Heart right ventricle (tissue), 16 donors: ENCODE data around the gene CKAP2. TPM values are rescaled to one million over a fixed set of nuclear protein-coding genes. Genes with fewer than 3 reads are reported as not detected.
"Not testable (repeated sequence)": the region's sequence is repeated elsewhere in the genome, so short reads cannot be mapped to it uniquely, and the experiment has no call there.

Source experiments
- ATAC-seq, 8 donors: fragments of 200-7000 bp; cut with Tn5 transposase; one replicate each; pipeline ENCODE4 v1.9.1; 2020; ENCODE audit warnings: mild to moderate bottlenecking in 8 of 8, moderate library complexity in 8 of 8, moderate number of reproducible peaks in 1 of 8
- DNase-seq, 2 donors: peaks; one replicate each; pipeline ENCODE4 v3.0.0-alpha.2; 2020
- H3K27ac ChIP-seq, 10 donors: fragments of 200-600 bp; sonication (generic) in 2 of 10; one replicate each; pipeline versions ENCODE4 v1.5.0 to v1.8.0; 2020 to 2022; ENCODE audit warnings: mild to moderate bottlenecking in 3 of 10
- H3K27me3 ChIP-seq, 7 donors: fragments of 200-600 bp; one replicate each; pipeline ENCODE4 v1.8.0; 2021 to 2022; ENCODE audit warnings: mild to moderate bottlenecking in 2 of 7
- H3K36me3 ChIP-seq, 9 donors: fragments of 200-600 bp; sonication (generic) in 1 of 9; one replicate each; pipeline versions ENCODE4 v1.5.0 to v1.8.0; 2020 to 2022; ENCODE audit warnings: mild to moderate bottlenecking in 2 of 9
- H3K4me1 ChIP-seq, 9 donors: fragments of 200-600 bp; sonication (generic) in 1 of 9; one replicate each; pipeline versions ENCODE4 v1.5.0 to v1.8.0; 2020 to 2022; ENCODE audit warnings: mild to moderate bottlenecking in 4 of 9
- H3K4me3 ChIP-seq, 10 donors: fragments of 200-600 bp; sonication (generic) in 2 of 10; one replicate each; pipeline versions ENCODE4 v1.5.0 to v1.8.0; 2020 to 2022; ENCODE audit warnings: mild to moderate bottlenecking in 7 of 10, moderate library complexity in 2 of 10
- H3K9me3 ChIP-seq, 11 donors: fragments of 200-600 bp in 10 of 11; sonication (generic) in 2 of 11; one replicate each; pipeline versions ENCODE4 v1.5.0 to v1.8.0; 2013 to 2022; ENCODE audit warnings: mild to moderate bottlenecking in 2 of 11, control low read depth in 1 of 11, moderate library complexity in 1 of 11
- CTCF ChIP-seq, 9 donors: fragments of 200-600 bp; sonication (generic) in 2 of 9; IDR thresholded peaks; one replicate each; pipeline versions ENCODE4 v1.5.0 to v1.8.0; 2021 to 2022; ENCODE audit warnings: antibody characterized with exemption in 9 of 9, mild to moderate bottlenecking in 5 of 9, moderate library complexity in 1 of 9
- WGBS, 2 donors: extraction: QIAGEN DNeasy Blood & Tissue Kit; methylation state at CpG; one replicate each; pipeline ENCODE4 v1.1.7; 2013; ENCODE audit warnings: inconsistent platforms in 1 of 2; 5-methylcytosine and 5-hydroxymethylcytosine counted together
- intact Hi-C, 10 donors: fragments of 100-400 bp; cut with DNase I; formaldehyde crosslinking; loops; one replicate each; pipeline versions ENCODE4 v1.11.1 to v1.14.2; 2022
- polyA plus RNA-seq, 2 donors: library from polyadenylated mRNA; stranded (reverse); fragments of 200-250 nt; gene quantifications; one replicate each; pipeline ENCODE4 v1.2.3, GENCODE V29; 2013
- total RNA-seq, 10 donors: library from RNA; stranded (reverse); fragmentation: NEBNext Ultra II Directional in 3 of 10; extraction: Animal tissue kit (Norgen Biotek cat#: 25700) in 3 of 10; gene quantifications; one replicate each; pipeline versions ENCODE4 v1.2.1 to v1.2.4, GENCODE V29; 2021 to 2023
- donor health status: Arrhythmogenic right ventricular cardiomyopathy.
- donor health status: ischemic (EF 13 %, LVEDD 7.1; RV severe dilation, severe dysfunction).
- donor health status: healthy with polysubstance abuse.
- donor health status: DM: no; HTN: yes; CAD: no.
- donor health status: DM: no; HTN: no; CAD: no.
- donor health status: ischemic (EF 25% LVEDD 6.9; RV normal size, moderate dysfunction).
- donor health status: ischemic (EF 25% LVEDD 5.7; RV mildly dilated, moderate dysfunction).
- donor health status: healthy.
- donor health status: DM: yes; HTN: yes; CAD: no.
- donor health status: Ischemic cardiomyopathy.
- donor health status: ischemic (EF 35%, LVEDD 5.7; RV mildly dilated, moderate dysfunction).
- donor health status: nonischemic (EF 11% LVEDD 7.7; RV severe dilation, severe dysfunction).
- donor health status: DM: yes; HTN: yes; CAD: no.
- donor health status: PGD.
- donor health status: ischemic (EF 29% LVEDD 5.4; RV normal size, mild dysfunction).
- donor health status: nonischemic (EF 23%, LVEDD 6.1; RV moderate dilation, normal function).

Gene CKAP2
- total and polyA plus RNA-seq, 12 donors, result 1.4 to 15.7 (median 8.1) TPM

DNA sequence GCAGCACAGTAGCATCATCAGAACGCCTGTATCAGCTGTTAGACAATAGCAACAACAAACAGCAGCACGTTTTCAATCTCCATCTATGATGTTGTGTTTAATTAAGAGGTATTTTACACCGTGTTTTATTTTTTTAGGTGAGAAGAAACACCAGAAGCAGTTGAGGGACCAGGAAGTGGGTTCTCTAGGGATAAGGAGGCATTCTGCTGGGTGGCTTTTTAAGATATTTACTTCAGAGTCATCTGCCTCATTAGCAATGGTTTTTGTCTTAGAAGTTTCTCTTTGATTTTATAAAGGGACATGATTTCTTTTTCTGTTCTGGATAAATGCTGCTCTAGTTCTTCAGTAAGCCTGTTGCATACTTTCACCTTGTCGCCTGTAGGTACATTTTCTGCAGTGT, 8.2 kb downstream of the CKAP2 start:
- no peaks in the 10 kb centered on the region for H3K4me1 ChIP-seq
- H3K4me3 ChIP-seq, result no peak overlapping the region
- intact Hi-C loops, result no loop called here
- peaks cover 0 to 96% (median 20%) of the 10 kb centered on the region in 9 donors for H3K36me3 ChIP-seq
- H3K27ac ChIP-seq, result no peak overlapping the region
- no peaks in the 10 kb centered on the region for H3K27me3 ChIP-seq
- ATAC-seq (no peak), DNase-seq (no peak)
- no peaks in the 10 kb centered on the region for H3K9me3 ChIP-seq
- no peak for TF ChIP-seq CTCF (IDR thresholded peaks at IDR 0.05)
- 85% methylated on average over 4 of the region's 4 CpGs for WGBS, 2 donors

GRCh38 chr13:52468487-52468886, 13.2 kb downstream of the CKAP2 start:
- intact Hi-C loops, H3K27ac ChIP-seq, H3K27me3 ChIP-seq, H3K4me1 ChIP-seq, ATAC-seq, H3K4me3 ChIP-seq, DNase-seq, H3K9me3 ChIP-seq: not testable (repeated sequence)
- WGBS, 2 donors, result 96 to 97% methylated on average over 2 of the region's 2 CpGs
- peaks cover 0 to 97% (median 8%) of the 10 kb centered on the region in 9 donors for H3K36me3 ChIP-seq

GRCh38 chr13:52480677-52481428, 25.6 kb downstream of the CKAP2 start:
- H3K9me3 ChIP-seq, DNase-seq, intact Hi-C loops, H3K27me3 ChIP-seq, H3K27ac ChIP-seq, H3K4me1 ChIP-seq, ATAC-seq, H3K4me3 ChIP-seq: not testable (repeated sequence)
- WGBS, 2 donors, result 83 to 92% methylated on average over 6 of the region's 7 CpGs
- H3K36me3 ChIP-seq, result peaks cover 0 to 16% (median 0%) of the 10 kb centered on the region in 9 donors

- intact Hi-C loops, H3K27ac ChIP-seq, H3K27me3 ChIP-seq, H3K4me3 ChIP-seq, DNase-seq, H3K4me1 ChIP-seq, H3K36me3 ChIP-seq, ATAC-seq, H3K9me3 ChIP-seq: not testable (repeated sequence)
- 47 to 92% methylated on average over 1 to 2 of the region's 2 CpGs for WGBS, 2 donors
Measured at GRCh38 chr13:52487078-52487477, 31.8 kb downstream of the CKAP2 start.

DNA sequence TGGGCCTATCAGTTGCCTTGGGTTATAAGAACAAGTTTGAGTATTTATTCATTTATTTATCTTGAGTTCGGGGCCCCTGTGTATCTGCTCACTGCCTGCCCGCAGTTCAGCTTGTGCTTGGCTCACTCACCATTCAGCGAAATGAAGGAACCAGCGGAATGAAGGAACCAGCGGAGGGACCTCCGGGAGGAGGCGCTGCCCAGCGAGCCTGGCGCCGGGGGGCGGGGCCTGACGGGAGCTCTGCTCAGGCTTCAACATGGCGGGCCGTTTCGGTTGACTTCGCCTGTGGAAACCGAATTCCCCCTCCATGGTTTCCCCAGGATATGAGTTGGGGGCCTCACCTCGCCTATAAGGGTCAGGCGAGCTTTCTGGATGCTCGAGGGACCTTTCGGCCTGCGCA, 33.5 kb downstream of the CKAP2 start:
- not testable (repeated sequence) for ATAC-seq, DNase-seq

GRCh38 chr13:52491015-52491414, 35.7 kb downstream of the CKAP2 start:
- H3K9me3 ChIP-seq, H3K4me3 ChIP-seq, H3K27ac ChIP-seq, H3K27me3 ChIP-seq, DNase-seq, H3K4me1 ChIP-seq, H3K36me3 ChIP-seq, intact Hi-C loops, ATAC-seq: not testable (repeated sequence)
- 70 to 94% methylated on average over 1 to 2 of the region's 5 CpGs for WGBS, 2 donors

More for the DNA sequence above, 33.5 kb downstream of the CKAP2 start:
- H3K27me3 ChIP-seq, H3K36me3 ChIP-seq, H3K27ac ChIP-seq, H3K4me3 ChIP-seq, H3K9me3 ChIP-seq, H3K4me1 ChIP-seq, intact Hi-C loops: not testable (repeated sequence)
- no CpG with 5 or more reads among the region's 22 CpGs for WGBS, 2 donors

DNA sequence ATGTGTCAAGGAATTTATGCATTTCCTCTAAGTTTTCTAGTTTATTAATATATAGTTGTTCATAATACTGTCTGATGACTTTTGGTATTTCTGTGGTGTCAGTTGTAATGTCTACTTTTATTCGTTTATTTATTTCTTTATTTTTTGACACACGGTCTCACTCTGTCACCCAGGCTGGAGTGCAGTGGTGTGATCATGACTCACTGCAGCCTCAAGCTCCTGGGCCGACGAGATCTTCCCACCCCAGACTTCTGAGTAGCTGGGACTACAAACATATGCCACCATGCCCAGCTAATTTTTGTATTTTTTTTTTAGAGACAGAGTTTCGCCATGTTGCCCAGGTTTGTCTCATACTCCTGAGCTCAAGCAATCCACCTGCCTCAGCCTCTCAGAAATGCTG, 39.0 kb downstream of the CKAP2 start:
- 66 to 72% methylated on average over 5 of the region's 5 CpGs for WGBS, 2 donors
- H3K4me3 ChIP-seq, H3K9me3 ChIP-seq, intact Hi-C loops, ATAC-seq, H3K4me1 ChIP-seq, DNase-seq, H3K36me3 ChIP-seq, H3K27ac ChIP-seq, H3K27me3 ChIP-seq: not testable (repeated sequence)

- intact Hi-C loops, H3K4me1 ChIP-seq, H3K4me3 ChIP-seq, ATAC-seq, H3K36me3 ChIP-seq, DNase-seq, H3K27ac ChIP-seq, H3K27me3 ChIP-seq: not testable (repeated sequence)
- 62 to 87% methylated on average over 2 to 3 of the region's 3 CpGs for WGBS, 2 donors
- peaks cover 0 to 11% (median 0%) of the 10 kb centered on the region in 11 donors for H3K9me3 ChIP-seq
Measured at GRCh38 chr13:52497979-52498378, 42.7 kb downstream of the CKAP2 start.

DNA sequence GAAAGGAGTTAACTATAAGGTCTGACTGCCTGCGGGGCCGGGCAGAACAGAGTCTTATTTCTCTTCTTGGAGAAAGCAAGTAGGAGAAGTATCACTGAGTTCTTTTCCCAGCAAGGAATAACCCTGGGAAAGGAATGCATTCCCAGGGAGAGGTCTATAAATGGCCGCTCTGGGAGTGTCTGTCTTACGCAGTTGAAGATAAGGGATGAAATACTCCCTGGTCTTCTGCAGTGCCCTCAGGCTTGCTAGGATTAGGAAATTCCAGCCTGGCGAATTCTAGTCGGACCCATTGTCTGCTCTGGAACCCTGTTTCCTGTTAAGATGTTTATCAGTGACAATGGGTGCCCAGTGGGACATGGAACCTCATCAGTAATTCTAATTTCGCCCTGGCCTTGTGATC, 47.0 kb downstream of the CKAP2 start:
- ATAC-seq, H3K36me3 ChIP-seq, intact Hi-C loops, H3K4me3 ChIP-seq, H3K27me3 ChIP-seq, H3K4me1 ChIP-seq, H3K27ac ChIP-seq, DNase-seq: not testable (repeated sequence)
- WGBS, 2 donors, result 78 to 93% methylated on average over 7 of the region's 7 CpGs
- H3K9me3 ChIP-seq, result peaks cover 0 to 17% (median 0%) of the 10 kb centered on the region in 11 donors

- H3K27me3 ChIP-seq, intact Hi-C loops, H3K36me3 ChIP-seq, H3K4me3 ChIP-seq, H3K4me1 ChIP-seq, DNase-seq, H3K27ac ChIP-seq: not testable (repeated sequence)
- ATAC-seq, result peak in 7 of 8 donors; percentile 29 to 90 (median 73)
- no CpG with 5 or more reads among the region's 1 CpG for WGBS, 2 donors
- H3K9me3 ChIP-seq, result peaks cover 0 to 19% (median 0%) of the 10 kb centered on the region in 11 donors
Measured at GRCh38 chr13:52505843-52506242, 50.6 kb downstream of the CKAP2 start.
